Hematopoietic multipotent progenitor cell treated with erythropoietin and hydrocortisone succinate and interleukin-3 and kit ligand, for 4 days (in vitro differentiated cells): ENCODE results near the gene GBA3.

Experiments
- DNase-seq: peaks from one replicate; pipeline ENCODE4 v3.0.0-alpha.2; 2015

The GBA3 gene

DNA sequence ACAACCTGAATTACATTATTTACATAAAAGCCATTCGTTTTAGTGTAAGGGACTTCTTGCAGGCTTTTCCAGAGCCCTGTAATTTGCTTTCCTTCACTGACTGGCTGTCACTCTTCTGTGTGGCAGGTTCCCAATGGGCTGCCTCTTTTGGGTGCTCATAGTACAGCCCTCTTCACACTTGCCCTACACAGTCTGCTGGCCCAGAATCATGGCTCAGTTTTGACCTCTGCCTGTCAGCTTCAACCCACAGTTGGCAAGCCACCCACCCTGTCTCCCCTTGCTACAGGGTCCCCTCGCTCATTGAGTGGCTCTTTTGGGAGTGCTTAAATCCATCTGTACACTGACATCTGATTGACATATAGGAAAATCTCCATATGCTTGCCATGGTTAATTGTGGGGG, 97.9 kb downstream of the GBA3 start:
- DNase-seq: no peak

- no peak for DNase-seq
Measured at GRCh38 chr4:22794732-22795131, 102.0 kb downstream of the GBA3 start.

GRCh38 chr4:22801391-22801790, 108.7 kb downstream of the GBA3 start:
- no peak for DNase-seq

DNA sequence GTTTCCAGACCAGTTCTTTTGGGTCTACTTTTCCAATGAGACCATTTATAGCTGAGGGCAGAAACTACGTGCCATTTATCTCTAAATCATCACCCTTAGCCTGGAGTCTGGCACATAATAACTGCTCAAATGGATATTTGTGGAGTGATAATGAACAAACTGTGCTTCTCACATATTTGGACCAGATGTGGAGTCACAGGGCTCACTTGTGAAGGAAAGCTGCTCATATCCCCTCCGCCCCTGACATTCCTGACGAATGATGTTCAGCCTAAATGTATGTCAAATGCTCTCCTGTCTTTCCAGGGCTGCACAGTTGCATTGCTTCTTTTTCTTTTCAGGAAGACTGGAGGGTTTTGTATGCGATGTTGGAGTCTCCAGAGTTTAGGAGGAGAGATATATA, 110.1 kb downstream of the GBA3 start:
- DNase-seq: no peak

DNA sequence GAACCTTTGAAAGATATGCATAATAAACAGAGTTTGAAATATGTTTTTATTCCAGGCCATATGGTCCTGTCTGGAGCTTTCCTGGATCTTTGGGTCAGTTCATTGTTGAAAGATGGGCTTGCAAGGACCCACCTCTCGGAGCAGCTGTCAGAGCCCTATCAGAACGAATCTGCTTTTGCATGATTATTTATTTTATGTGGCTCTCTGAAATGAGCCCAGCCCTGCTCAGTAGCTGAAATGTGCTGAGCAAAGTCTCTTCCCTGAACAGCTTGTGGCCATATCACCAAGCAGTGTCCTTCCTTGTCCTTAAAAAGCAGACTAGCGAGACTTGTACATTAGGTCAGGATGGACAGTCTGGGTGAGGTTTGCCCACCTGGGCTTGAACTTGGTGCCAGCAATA, 110.8 kb downstream of the GBA3 start:
- no peak for DNase-seq

DNA sequence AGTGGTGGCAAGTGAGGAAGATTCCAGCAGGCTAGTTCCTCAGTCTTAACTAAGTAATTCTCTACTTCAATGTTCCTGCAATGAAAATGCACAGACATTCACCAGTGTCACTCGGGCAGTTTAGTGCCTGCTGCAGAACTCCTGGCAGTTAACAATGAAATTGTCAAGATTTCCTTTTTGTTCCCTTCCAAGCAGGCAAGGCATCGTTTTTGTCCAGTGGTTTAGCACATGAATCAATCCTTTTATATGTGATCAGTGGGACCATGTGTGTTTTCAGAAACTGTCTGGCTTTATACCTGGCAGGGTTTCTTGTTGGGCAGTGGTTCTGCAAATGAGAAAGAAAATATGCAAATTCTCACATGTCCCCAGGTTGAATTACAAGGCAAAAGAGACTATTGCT, 122.2 kb downstream of the GBA3 start:
- DNase-seq: no peak

DNA sequence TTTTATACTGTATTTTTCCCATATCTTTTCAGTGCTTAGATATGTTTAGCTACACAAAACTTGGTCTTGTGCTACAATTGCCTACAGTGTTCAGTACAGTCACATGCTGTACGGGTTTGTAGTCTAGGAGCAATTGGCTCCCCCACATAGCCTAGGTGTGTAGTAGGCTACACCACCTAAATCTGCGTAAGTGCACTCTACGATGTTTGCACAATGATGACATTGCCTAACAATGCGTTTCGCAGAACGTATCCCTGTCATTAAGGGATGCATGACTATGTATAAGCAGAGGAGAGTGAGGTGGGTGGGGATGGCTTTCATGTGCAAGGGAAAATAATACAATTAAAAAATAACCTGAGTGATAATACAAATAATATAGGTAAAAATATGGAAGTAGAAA, 131.4 kb downstream of the GBA3 start:
- DNase-seq: no peak

- no peak for DNase-seq
Measured at GRCh38 chr4:22842360-22843018, 149.8 kb downstream of the GBA3 start.

DNA sequence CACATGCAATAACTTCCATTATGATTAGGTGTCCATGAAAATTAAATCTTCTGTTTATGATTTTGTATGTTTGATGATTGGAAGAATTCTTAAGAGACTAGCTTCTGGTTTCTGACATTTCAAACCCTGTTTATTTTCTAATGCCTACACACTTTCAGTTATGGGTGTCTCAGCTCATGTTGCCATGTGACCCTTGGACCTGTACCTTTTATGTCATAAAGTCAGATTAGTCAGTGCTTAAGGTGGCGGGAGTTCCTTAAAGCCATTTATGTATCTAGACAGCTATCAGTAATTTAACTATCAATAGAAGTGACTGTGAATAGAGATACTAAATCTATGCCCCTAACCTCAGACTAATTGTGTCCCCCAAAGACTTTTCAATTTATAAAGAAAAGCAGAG, 155.6 kb downstream of the GBA3 start:
- DNase-seq: no peak

- DNase-seq: no peak
Measured at GRCh38 chr4:22850055-22850454, 157.3 kb downstream of the GBA3 start.

GRCh38 chr4:22850630-22851029, 157.9 kb downstream of the GBA3 start:
- no peak for DNase-seq

DNA sequence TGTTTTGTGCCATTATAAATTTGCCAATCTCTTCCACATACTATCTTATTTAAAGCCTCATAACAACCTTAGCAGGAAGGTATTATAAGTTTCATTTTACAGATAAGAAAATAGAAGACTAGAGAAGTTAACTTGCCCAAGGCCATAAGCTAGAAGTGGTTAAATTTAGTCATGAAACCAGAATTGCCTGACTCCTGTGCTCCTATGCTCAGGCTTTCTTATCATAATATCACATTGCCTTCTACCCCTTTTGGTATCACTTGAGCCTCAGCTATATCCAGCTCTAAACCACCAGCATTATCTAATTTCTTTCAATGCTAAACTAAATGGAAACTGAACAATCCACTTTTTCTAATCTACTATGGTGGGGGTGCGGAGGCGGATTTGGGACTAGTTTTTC, 164.7 kb downstream of the GBA3 start:
- no peak for DNase-seq

- no peak for DNase-seq
Measured at GRCh38 chr4:22859318-22859717, 166.6 kb downstream of the GBA3 start.
